HUES6 (cell line): ENCODE data around the gene ZNF521.
A peak's percentile ranks its signal among the peaks of the same experiment; 100 is the strongest.

ENCODE experiments used
- H3K27ac ChIP-seq: 2 replicates; pipeline ENCODE4 v1.7.0; 2013; ENCODE audit warnings: low read depth, mild to moderate bottlenecking, low read length, inconsistent platforms
- H3K27me3 ChIP-seq: 2 replicates; pipeline ENCODE4 v1.6.1; 2013; ENCODE audit warnings: low read length; ENCODE audit not compliant: control insufficient read depth, insufficient read depth
- H3K36me3 ChIP-seq: 2 replicates; pipeline ENCODE4 v1.6.1; 2013; ENCODE audit warnings: low read length; ENCODE audit not compliant: control insufficient read depth, insufficient read depth
- H3K4me1 ChIP-seq: 2 replicates; pipeline ENCODE4 v1.6.1; 2013; ENCODE audit warnings: low read length; ENCODE audit not compliant: control insufficient read depth, insufficient read depth
- H3K4me3 ChIP-seq: 2 replicates; pipeline ENCODE4 v1.5.1; 2013; ENCODE audit warnings: low read depth, low read length
- H3K9ac ChIP-seq: one replicate; pipeline ENCODE4 v1.6.1; 2013; ENCODE audit warnings: mild to moderate bottlenecking, low read length
- H3K9me3 ChIP-seq: 2 replicates; pipeline ENCODE4 v1.6.1; 2013; ENCODE audit warnings: low read depth, low read length; ENCODE audit not compliant: control insufficient read depth, insufficient read depth

ZNF521 gene

DNA sequence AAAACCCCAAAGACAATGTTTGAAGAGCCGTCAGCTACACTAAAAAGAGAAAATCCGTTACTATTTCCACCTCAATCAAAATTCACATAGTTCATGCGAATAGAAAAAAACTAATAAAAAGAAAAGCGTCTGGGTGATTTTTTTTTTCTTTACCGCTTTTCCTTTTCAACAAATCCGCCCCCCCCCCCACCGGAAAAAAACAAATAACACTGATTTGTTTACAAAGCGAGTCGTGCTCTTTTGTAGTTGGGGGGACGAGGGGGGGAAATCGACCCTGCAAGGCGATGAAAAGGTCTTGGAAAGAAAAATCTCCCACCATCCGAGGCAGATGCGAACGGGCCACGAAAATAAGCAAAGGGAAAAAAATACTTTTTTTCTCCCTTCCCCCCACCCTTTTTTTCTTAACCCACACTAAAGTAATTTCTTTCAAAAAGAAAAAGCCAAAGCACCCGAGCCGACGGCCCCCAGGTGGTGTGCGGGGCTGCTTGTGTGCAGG, 638 bp downstream of the ZNF521 start:
- no peak overlapping the region; the same call in 1 of the 2 replicates for H3K27ac ChIP-seq
- H3K9ac ChIP-seq, result peak overlapping the region; percentile 43

DNA sequence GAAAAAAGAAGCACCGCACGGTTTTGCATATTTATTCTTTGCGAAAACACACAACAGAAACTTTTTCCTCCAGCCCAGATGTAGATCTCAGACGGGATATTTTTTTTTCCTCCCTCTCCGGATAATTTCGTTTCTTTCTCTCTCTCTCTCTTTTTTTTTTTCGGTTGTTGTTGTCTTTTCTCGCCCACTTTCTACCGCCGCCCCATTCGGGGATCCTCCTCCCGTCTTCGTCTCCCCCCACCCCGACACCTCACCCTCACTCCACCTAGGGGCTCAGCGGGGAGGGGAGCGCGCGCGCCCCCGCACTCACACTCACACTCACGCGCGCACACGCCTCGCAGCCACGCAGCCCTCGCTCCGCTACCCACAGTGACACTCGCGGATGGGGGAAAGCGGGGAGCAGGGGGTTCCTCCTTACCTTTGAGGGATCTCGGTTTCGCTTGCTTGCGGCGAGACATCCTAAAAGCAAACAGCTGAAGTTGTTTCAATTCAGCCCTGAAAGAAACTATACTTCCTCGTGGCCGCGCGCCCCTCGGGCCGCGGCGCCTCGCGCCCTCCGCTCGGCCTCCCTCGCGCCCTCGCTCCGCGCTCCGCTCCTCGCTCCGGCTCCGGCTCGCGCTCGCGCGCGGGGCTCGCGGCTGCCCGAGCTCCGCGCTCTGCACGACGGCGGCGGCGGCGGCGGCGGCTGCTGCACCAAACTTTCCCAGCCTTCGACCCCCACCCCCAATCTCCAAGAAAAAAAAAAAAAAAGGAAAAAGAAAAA, 1.3 kb downstream of the ZNF521 start:
- Histone ChIP-seq H3K27me3 (peaks cover 80% of the 10 kb centered on the region), H3K9ac (peak overlapping the region; percentile 89), H3K27ac (peak overlapping the region; percentile 57; the same call in 1 of the 2 replicates), H3K36me3 (no peaks in the 10 kb centered on the region), H3K4me3 (peak overlapping the region; percentile 81), H3K4me1 (peaks cover 7% of the 10 kb centered on the region), H3K9me3 (no peaks in the 10 kb centered on the region)

More for the DNA sequence above, 638 bp downstream of the ZNF521 start:
- peak overlapping the region; percentile 81 for H3K4me3 ChIP-seq
- H3K9me3 ChIP-seq, result no peaks in the 10 kb centered on the region
- peaks cover 80% of the 10 kb centered on the region for H3K27me3 ChIP-seq
- no peaks in the 10 kb centered on the region for H3K36me3 ChIP-seq
- H3K4me1 ChIP-seq, result peaks cover 7% of the 10 kb centered on the region

DNA sequence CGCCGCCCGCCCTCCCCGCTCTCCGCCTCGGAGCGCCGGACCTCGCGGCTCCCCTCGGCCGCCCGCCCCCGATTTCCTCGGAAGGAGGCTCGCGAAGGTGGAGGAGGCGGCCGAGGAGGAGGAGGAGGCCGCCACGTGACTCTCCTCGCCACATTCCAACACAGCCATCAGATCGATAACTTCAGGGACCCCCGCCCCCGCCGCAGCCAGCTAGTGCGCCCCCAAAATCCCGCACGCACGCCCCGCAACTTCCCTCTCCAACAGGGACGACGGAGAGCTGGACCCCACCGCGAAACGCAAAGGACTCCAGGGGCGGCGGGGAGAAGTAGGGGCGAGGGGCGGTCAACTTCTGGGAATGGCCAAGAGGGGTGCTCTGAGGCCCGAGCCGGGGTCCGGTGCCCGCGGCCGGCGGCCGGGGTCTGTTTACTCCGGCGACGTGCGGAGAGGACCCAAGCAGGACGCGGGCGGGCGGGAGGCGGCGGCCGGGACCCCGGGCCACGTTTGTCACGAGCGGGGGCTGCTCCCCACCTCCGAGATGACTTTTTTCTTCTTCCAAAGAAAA, 2.0 kb downstream of the ZNF521 start:
- Histone ChIP-seq H3K27ac (no peak overlapping the region), H3K9ac (peak overlapping the region; percentile 89), H3K36me3 (no peaks in the 10 kb centered on the region), H3K4me1 (peaks cover 7% of the 10 kb centered on the region), H3K9me3 (no peaks in the 10 kb centered on the region), H3K4me3 (peak overlapping the region; percentile 81), H3K27me3 (peaks cover 80% of the 10 kb centered on the region)

DNA sequence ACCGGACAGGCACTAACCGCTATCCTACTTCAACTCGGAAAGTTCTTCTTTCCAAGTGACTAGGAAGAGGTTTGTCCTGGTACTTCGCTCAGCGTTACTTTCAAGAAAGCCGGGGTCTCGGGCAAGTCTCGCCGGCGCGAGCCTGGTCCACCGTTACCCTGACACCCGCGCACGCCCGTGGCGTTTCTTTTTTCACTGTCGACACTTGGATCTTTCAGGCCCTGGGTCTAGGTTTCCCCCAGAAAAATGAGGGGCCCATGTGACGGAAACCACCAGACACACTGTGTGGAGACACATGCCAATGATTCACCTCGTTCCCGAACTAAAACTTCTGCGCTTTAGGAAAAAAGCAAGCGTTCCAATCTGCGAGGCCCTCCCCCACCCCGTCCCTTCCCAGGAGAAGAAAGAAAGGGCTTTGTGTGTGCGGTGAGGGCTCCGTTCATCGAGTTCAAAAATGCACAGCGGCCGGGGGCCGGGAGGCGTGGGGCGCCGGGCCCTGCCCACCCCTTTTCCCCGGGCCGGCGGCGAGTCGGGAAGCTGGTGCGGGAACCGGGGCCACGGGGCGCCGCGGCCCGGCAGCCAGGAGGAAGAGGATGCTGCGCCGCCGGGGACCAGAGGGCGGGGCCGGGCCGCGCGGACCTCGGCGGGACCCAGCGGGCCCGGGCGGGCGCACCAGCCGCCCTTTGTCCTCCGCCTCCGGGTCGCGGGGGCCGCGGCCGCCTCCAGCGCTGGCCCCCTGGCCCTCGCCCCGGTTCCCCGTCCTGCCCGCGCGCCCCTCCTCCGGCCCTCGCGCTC, 2.6 kb downstream of the ZNF521 start:
- no peaks in the 10 kb centered on the region for H3K36me3 ChIP-seq
- no peak overlapping the region for H3K27ac ChIP-seq
- peak overlapping the region; percentile 81 for H3K4me3 ChIP-seq
- H3K27me3 ChIP-seq, result peaks cover 76% of the 10 kb centered on the region
- peak overlapping the region; percentile 79 for H3K9ac ChIP-seq
- H3K9me3 ChIP-seq, result no peaks in the 10 kb centered on the region
- H3K4me1 ChIP-seq, result peaks cover 7% of the 10 kb centered on the region

DNA sequence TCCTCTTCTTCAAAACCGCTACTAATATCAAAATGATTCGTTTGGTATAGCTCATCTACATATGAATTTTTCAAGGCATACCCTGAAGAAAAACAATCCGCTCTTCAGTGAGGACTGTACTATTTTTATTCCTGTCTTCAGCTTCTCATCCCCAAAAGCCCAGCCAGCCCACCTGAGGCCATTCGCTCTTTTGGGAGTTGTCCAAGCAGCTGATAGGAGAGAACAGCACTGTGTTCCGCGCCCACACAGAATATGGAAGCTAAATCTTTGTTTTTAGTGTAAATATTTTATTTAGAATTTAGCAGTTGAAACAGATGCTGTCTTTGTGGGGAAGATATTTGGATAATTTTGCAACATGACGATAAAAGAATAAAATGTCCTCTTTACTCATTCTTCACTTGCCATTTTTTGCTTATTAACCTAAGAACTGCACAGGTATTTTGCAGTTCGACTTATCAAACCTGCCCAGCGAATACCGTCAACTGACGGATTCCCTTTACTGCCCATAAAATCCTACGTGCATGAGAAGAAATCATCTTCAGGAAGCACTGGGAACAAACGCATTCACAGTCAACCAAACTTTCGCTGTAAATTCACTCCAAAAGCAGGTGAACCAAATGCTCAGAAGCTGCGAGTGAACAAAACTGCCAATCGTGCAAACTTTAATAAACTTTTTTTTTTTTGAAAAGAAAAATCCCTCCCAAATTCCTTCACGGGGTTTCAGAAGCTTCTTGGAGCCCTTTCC, 3.4 kb downstream of the ZNF521 start:
- Histone ChIP-seq H3K27me3 (peaks cover 68% of the 10 kb centered on the region), H3K9ac (peak overlapping the region; percentile 79), H3K4me3 (peak overlapping the region; percentile 81), H3K27ac (no peak overlapping the region), H3K36me3 (no peaks in the 10 kb centered on the region), H3K4me1 (peaks cover 7% of the 10 kb centered on the region), H3K9me3 (no peaks in the 10 kb centered on the region)

DNA sequence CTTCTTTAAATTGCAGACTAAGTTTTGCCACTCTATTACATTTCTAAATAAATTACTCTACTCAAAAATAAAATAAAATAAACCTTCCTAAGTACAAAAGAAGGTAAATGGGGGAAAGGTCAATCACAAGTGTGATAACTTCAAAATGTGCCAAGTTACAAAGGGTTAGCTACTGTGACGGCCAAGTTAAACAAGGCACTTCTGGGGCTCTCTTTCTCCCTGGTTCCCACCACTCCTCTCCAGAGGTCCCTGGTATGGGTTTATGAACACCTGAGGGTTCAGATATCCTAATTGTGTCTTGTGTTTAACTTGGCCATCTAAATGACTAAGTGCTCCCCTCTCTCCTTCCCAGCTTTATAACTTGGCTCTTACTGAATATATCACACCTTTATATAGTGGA, 5.4 kb downstream of the ZNF521 start:
- Histone ChIP-seq H3K4me3 (no peak overlapping the region), H3K27me3 (peaks cover 55% of the 10 kb centered on the region), H3K4me1 (peaks cover 7% of the 10 kb centered on the region), H3K9me3 (no peaks in the 10 kb centered on the region), H3K36me3 (no peaks in the 10 kb centered on the region), H3K27ac (no peak overlapping the region), H3K9ac (no peak overlapping the region)

DNA sequence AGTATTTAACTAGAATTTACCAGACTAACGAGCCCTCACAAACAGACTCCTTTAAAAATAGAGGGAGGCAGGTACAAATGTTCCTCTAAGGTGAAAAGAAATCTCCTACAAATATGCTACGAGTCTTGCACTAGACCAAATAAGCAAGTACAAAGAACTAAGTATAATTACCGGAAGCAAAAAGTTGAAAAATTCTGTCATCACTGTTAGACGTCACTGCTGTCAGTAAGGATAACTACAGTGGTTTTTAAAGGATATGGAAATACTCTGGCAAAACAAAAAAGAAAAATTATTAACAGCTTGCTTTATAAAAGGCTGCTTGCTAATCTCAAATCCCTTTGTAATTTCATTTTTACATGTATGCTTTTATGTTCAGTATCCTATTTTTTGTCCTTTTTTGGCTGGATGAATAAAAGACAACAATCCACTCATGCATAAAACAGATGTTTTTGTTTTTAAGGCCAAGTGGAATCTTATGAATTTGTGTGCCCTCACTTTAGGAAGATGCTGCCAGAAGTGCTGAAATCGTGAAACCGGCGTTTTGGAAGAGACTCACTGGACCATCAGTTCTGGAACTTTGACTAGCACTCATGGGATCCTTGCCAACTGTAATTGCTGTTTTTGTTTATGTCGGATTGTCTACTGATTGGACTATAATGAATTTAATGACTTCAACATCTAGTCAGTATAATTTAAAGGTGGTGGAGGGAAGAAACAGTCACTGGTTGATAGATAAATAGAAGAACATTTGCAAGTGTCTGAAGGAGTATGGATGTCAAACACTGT, 6.7 kb downstream of the ZNF521 start:
- Histone ChIP-seq H3K9me3 (no peaks in the 10 kb centered on the region), H3K36me3 (no peaks in the 10 kb centered on the region), H3K4me1 (peaks cover 7% of the 10 kb centered on the region), H3K9ac (no peak overlapping the region), H3K4me3 (no peak overlapping the region), H3K27ac (no peak overlapping the region), H3K27me3 (peaks cover 50% of the 10 kb centered on the region)

DNA sequence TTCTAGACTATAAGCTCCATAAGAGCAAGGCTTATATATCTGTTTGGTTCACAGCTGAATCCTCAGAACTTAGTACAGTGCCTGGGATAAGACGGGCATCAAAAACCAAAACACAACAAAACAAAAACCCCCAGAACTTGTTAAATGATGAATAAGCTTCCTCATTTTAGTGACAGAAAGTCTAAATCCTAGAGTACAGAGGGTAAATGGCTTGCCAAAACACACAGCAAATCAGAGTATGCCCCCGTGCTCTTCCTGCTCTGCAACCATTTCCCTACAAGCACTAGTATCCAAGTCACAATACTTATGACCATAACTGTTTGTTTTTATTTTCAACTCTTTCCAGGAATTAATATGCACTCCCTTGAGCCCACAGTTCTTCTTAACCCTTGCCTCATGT, 10.1 kb downstream of the ZNF521 start:
- Histone ChIP-seq H3K4me3 (no peak overlapping the region), H3K27me3 (peaks cover 21% of the 10 kb centered on the region), H3K9me3 (no peaks in the 10 kb centered on the region)

DNA sequence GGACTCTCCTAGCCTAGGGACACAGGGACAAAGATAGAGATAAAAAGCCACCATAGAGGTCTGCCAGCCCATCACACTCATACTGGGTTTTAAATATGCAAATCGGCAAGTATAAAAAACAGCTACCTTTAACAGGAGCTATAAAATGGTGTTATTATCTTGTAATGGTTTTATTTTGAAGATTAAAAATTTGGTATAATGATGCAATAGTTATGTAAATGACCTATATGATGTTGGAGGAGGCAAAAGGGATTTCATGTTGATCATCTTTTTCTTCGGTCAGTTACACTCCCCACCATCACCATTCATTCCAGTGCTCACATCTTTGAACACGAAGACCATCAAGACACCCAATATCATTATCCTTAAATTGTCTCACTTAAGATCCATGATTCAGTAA, 11.2 kb downstream of the ZNF521 start:
- peaks cover 10% of the 10 kb centered on the region for H3K27me3 ChIP-seq
- H3K4me1 ChIP-seq, result no peaks in the 10 kb centered on the region
- no peak overlapping the region for H3K27ac ChIP-seq
- H3K9ac ChIP-seq, result no peak overlapping the region
- H3K36me3 ChIP-seq, result no peaks in the 10 kb centered on the region
- no peaks in the 10 kb centered on the region for H3K9me3 ChIP-seq
- H3K4me3 ChIP-seq, result no peak overlapping the region

More for the DNA sequence above, 10.1 kb downstream of the ZNF521 start:
- no peak overlapping the region for H3K27ac ChIP-seq
- no peaks in the 10 kb centered on the region for H3K36me3 ChIP-seq
- H3K4me1 ChIP-seq, result no peaks in the 10 kb centered on the region
- no peak overlapping the region for H3K9ac ChIP-seq

DNA sequence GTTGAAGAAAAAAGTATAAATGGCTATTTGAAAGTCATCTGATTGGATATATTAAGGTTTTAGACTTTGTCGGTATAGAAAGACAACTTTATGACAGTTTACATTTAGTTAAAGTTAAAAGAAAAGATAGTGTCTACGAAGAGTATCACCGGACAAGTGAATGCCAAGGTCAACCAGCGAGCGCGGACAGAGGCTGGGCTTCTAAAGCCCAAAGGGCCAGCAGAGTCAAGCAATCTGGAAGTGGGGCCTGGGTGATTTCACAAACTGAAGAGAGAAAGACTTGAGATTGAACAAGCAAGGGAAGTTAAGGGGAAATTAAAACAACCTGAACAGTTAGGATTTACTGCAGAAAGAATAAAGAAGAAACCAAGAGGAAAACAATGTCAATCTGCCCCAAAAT, 16.3 kb downstream of the ZNF521 start:
- no peak overlapping the region for H3K4me3 ChIP-seq

More for the DNA sequence above, 16.3 kb downstream of the ZNF521 start:
- Histone ChIP-seq H3K36me3 (no peaks in the 10 kb centered on the region), H3K27me3 (no peaks in the 10 kb centered on the region), H3K4me1 (no peaks in the 10 kb centered on the region), H3K9ac (no peak overlapping the region), H3K27ac (no peak overlapping the region), H3K9me3 (no peaks in the 10 kb centered on the region)
